BJ (cell line): Measurements from ENCODE around the gene CAMK2B. TPM values are rescaled to one million over a fixed set of nuclear protein-coding genes. Genes with fewer than 3 reads are reported as not detected.

ENCODE experiments used
- CTCF ChIA-PET: fragments of 350-600 bp; formaldehyde crosslinking; extraction: SDS; loops from one replicate; lab custom pipeline; 2021; ENCODE audit warnings: antibody characterized with exemption, inconsistent platforms; lab: Yijun Ruan, JAX
- POLR2A ChIA-PET: fragments of 300-600 bp; sonication (Branson Sonifier 250); formaldehyde crosslinking; extraction: SDS; loops from one replicate; lab custom pipeline; 2021; ENCODE audit warnings: antibody characterized with exemption; lab: Charles Lee
- DNase-seq: peaks from one replicate; pipeline ENCODE4 v3.0.0-alpha.2; 2011; ENCODE audit warnings: low read depth
- H3K27me3 ChIP-seq: 2 replicates; pipeline ENCODE4 v1.6.0; 2011; ENCODE audit warnings: low read length; ENCODE audit not compliant: control insufficient read depth, insufficient read depth
- H3K36me3 ChIP-seq: 2 replicates; pipeline ENCODE4 v1.5.1; 2011; ENCODE audit warnings: low read length; ENCODE audit not compliant: control insufficient read depth, insufficient read depth
- H3K4me3 ChIP-seq: 2 replicates; pipeline ENCODE4 v1.5.1; 2011; ENCODE audit warnings: low read depth, mild to moderate bottlenecking, control low read depth, low read length
- polyA plus RNA-seq: library from polyadenylated mRNA; depleted of rRNA; stranded (reverse); fragments of >200 nt; gene quantifications from 2 replicates; pipeline ENCODE4 v1.2.3, GENCODE V29; 2011
- TF ChIP-seq, protein P1 (sequence below): IDR thresholded peaks from 2 replicates; pipeline ENCODE4 v1.5.1; 2011; ENCODE audit warnings: low read depth, mild to moderate bottlenecking, control low read depth, inconsistent platforms, low read length, moderate library complexity; ENCODE audit not compliant: insufficient read depth

Gene CAMK2B
- polyA plus RNA-seq, 1 experiment, result 0.10 TPM

DNA sequence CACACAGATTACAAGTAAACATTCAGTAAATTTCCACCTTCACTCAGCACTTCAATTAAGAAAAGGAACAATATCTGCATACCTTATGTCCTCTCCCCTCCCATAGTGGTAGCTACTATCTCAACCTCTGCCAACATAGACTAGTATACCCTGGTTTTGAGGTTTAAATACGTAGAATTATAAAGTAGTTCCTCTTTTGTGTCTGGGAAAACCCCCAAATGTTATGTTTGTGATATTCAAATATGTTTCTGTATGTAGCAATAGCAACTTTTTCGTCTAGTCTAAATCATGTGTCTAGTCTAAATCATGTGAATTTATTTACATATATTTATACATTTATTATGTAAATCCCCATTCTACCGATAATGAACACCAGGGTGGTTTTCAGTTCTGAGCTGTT is 13.2 kb upstream of the CAMK2B start:
- TF ChIP-seq, protein P1, sequence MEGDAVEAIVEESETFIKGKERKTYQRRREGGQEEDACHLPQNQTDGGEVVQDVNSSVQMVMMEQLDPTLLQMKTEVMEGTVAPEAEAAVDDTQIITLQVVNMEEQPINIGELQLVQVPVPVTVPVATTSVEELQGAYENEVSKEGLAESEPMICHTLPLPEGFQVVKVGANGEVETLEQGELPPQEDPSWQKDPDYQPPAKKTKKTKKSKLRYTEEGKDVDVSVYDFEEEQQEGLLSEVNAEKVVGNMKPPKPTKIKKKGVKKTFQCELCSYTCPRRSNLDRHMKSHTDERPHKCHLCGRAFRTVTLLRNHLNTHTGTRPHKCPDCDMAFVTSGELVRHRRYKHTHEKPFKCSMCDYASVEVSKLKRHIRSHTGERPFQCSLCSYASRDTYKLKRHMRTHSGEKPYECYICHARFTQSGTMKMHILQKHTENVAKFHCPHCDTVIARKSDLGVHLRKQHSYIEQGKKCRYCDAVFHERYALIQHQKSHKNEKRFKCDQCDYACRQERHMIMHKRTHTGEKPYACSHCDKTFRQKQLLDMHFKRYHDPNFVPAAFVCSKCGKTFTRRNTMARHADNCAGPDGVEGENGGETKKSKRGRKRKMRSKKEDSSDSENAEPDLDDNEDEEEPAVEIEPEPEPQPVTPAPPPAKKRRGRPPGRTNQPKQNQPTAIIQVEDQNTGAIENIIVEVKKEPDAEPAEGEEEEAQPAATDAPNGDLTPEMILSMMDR, result no peak
- CTCF ChIA-PET, result interaction anchor here (1.0 to 3.3 kb wide), 2 partner anchors 10 to 16 kb away, joined by 3 to 13 read pairs; no protein-coding TSS in a partner anchor
- Histone ChIP-seq H3K27me3 (peaks cover 12% of the 10 kb centered on the region), H3K4me3 (no peak overlapping the region), H3K36me3 (no peaks in the 10 kb centered on the region)
- DNase-seq, result no peak
- POLR2A ChIA-PET, result no interaction called here

DNA sequence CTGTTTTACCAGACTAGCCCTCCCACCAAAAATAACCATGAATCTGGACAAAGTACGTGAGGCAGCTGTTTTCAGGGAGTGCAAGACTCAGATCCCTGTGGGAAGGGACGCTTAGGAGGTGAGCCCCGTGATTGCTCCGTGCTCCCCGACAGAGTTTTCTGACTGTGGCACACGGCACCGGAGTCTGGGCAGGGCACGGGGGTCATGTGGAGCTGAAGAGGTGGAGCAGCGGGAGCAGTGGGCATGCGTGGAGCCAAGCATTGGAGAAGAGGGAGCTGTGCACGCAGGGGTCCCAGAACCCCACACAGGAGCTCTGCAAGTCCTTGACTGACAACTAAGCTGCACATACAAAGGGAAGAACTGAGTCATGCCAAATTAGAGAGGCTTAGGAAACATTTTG is 11.1 kb upstream of the CAMK2B start:
- no peak for DNase-seq
- TF ChIP-seq, protein P1, result no peak
- H3K27me3 ChIP-seq, result peaks cover 12% of the 10 kb centered on the region
- H3K36me3 ChIP-seq, result no peaks in the 10 kb centered on the region
- ChIA-PET CTCF (interaction anchor here (1.2 kb wide), 1 partner anchor 96 kb away, joined by 3 read pairs; no protein-coding TSS in a partner anchor), POLR2A (no interaction called here)
- no peak overlapping the region for H3K4me3 ChIP-seq

DNA sequence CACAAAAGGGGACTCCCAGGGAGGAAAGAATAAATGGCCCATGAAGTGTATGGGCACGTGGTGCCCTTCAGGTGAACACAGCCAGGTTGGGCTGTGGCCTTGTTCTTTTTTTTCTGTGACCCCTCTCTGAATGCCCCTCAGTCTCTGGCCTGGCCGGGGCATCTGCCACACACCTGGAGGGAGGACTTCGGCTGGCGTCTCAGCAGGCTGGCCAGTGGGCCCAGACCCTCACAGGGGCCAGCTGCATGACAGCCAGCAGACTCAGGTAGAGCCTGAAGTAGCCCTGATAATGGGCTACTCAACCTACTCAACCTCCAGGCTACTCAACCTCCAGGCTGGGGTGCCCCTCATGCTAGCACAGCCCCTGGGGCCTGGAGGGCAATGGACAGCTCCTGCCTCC is 9.8 kb upstream of the CAMK2B start:
- Histone ChIP-seq H3K27me3 (peaks cover 13% of the 10 kb centered on the region), H3K4me3 (no peak overlapping the region), H3K36me3 (no peaks in the 10 kb centered on the region)
- ChIA-PET CTCF (no interaction called here), POLR2A (no interaction called here)
- TF ChIP-seq, protein P1, result no peak
- no peak for DNase-seq

DNA sequence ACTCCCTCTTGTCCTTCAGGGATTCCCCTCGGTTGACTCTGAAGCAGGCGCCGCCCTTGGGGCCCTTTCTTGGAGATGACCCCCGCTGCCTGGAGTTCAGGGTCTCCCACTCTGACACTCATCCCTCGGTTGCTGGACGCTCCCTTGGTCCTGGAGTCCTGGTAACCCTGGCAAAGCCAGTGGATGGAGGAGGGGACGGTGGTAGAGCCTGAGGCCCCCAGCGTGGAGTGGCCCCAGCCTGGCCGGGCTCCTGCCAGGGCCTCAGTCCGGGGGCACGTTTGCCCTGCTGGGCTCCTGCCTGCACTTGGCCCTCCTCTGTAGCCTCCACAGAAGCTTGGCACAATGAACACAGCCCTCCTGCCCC is 9.3 kb upstream of the CAMK2B start:
- no peak for DNase-seq
- Histone ChIP-seq H3K4me3 (no peak overlapping the region), H3K36me3 (no peaks in the 10 kb centered on the region), H3K27me3 (peaks cover 14% of the 10 kb centered on the region)
- ChIA-PET POLR2A (no interaction called here), CTCF (no interaction called here)
- TF ChIP-seq, protein P1, result no peak

DNA sequence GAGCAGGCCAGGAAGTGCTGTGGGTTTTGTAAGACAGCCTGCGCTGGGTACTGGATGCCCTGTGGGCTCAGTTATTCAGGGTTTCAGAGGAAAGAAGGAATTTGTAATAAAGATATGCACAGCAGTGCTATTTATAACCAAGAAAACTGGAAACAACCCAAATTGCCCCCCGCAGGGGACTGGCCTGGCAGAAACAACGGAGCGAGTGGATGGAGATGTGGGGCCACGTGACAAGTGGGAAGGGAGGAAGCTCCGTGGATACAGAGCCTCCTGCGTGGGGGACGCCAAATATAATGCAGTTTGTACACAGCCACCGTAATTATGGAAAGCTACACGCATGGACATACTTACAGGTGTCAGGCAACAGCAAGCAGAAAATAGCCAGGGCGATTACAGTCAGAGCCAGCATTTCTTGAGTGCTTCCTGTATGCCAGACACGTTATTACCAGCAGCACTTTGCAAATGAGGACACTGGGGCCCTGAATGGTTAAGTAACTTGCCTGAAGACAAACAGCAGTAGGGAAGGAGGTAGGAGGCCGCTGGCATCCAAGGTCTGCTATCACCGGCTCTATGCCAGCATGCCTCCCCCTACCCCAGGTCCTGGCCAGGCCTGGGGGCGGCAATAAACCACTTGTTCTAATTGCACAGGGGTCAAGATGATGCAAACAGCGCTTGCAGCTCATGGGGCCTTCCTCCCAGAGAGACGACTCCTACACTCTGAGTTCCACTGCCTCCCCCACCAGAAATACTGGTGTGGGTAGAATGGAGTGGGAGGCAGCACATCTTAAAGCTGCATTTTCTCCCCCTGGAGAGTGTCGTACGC is 8.7 kb upstream of the CAMK2B start:
- Histone ChIP-seq H3K4me3 (no peak overlapping the region), H3K36me3 (no peaks in the 10 kb centered on the region), H3K27me3 (peaks cover 17% of the 10 kb centered on the region)
- DNase-seq, result no peak
- ChIA-PET POLR2A (no interaction called here), CTCF (no interaction called here)
- TF ChIP-seq, protein P1, result no peak
